Measurements from ENCODE around the gene ABHD18.
A peak's percentile ranks its signal among the peaks of the same experiment; 100 is the strongest.
"Not testable (repeated sequence)": the region's sequence is repeated elsewhere in the genome, so short reads cannot be mapped to it uniquely, and the experiment has no call there.

Gene ABHD18

GRCh38 chr4:127965062-127965802, at the start of gene ABHD18, which contains the start of gene MFSD8:
Gene ABHD18, plus strand, starts transcription at chr4:127965406. Its CDS starts 17,550 bp downstream, at chr4:127982956.
Gene MFSD8, minus strand, starts transcription at chr4:127965173. Its CDS starts 40 bp downstream, at chr4:127965133.
- peak; percentile 94 for DNase-seq (ENCODE audit: low spot score)

- DNase-seq (ENCODE audit: low spot score): no peak
Observed at GRCh38 chr4:127916512-127916911, 48.7 kb upstream of the ABHD18 start.

DNA sequence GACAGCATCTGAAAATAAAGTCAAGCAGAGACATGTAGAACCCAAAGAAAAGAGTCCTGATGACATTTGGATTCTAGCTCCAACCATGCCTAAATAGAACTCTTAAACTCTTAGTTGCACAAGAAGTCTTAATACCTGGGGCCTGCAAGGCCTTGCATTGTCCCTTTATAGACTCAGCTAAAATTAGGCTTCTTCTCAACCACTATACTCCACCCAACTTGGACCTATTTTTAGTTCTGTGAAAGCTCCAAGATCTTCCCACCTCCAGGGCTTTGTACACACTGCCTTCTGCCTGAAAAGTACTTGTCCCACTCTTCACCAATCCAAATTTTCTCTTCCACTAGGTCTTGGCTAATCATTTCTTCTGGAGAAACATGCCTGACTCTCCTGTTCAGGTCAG, 48.1 kb upstream of the ABHD18 start:
- no peak for DNase-seq (ENCODE audit: low spot score)

GRCh38 chr4:127920521-127920920, 44.7 kb upstream of the ABHD18 start:
- no peak for DNase-seq (ENCODE audit: low spot score)

DNA sequence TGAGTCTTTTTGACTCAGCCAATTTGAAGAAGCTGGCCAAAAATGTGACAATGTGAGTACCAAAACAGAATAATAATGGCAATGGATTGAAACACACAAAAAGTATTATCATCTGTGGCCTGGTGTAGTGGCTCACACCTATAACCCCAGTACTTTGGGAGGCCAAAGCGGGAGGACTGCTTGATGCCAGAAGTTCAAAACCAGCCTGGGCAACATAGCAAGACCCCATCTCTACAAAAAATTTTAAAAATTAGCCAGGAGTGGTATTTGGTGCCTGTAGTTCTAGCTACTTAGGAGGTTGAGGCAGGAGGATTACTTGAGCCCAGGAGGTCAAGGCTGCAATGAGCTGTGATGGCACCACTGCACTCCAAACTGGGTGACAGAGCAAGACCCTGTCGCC, 43.0 kb upstream of the ABHD18 start:
- DNase-seq (ENCODE audit: low spot score): no peak

- DNase-seq (ENCODE audit: low spot score): not testable (repeated sequence)
Observed at GRCh38 chr4:127925720-127926119, 39.5 kb upstream of the ABHD18 start.

DNA sequence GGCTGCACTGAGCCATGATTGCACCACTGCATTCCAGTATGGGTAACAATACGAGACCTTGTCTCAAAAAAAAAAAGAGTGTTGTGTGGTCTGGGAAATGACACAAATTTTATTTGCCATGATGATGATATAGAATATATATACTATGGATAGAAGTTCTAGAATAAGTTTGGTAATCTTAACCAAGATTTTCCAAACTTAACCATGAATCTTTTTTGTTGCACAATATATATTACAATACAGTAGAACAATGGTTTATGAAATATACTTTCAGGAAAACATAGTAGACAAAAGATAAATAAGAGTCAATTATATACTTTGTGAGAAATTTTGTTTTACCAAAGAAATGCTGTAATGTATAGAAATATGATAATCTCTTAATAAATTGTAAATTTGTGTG, 35.0 kb upstream of the ABHD18 start:
- no peak for DNase-seq (ENCODE audit: low spot score)

DNA sequence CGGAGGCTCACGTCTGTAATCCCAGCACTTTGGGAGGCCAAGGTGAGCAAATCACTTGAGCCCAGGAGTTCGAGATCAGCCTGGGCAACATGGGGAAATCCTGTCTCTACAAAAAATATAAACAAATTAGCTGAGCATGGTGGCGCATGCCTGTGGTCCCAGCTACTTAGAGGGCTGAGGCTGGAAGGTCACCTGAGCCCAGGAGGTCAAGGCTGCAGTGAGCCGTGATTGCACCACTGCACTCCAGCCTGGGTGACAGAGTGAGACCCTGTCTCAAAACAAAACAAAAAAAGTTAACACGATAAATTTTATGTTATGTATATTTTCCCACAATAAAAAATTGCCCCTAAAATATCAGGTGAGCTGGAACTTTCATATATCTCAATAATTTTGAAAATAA, 33.4 kb upstream of the ABHD18 start:
- DNase-seq (ENCODE audit: low spot score): not testable (repeated sequence)

DNA sequence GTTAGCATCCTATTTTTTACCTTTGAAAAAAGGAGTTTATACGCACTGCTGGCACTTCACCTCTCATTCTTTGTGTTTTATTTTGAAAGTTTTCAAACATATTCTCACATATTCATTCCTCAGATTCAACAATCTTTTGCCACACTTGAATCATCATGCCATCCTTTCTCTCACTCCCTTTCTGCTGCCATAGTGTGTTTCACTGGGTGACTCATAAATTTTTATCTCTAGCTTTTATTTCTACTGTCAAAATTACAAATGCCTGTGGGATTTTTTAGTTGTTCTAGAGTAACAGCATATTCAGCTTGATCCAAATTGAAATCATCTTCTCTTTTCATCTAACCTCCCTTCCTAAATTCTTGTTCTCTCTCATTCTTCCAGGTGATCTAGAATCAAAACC, 28.2 kb upstream of the ABHD18 start:
- DNase-seq (ENCODE audit: low spot score): no peak

DNA sequence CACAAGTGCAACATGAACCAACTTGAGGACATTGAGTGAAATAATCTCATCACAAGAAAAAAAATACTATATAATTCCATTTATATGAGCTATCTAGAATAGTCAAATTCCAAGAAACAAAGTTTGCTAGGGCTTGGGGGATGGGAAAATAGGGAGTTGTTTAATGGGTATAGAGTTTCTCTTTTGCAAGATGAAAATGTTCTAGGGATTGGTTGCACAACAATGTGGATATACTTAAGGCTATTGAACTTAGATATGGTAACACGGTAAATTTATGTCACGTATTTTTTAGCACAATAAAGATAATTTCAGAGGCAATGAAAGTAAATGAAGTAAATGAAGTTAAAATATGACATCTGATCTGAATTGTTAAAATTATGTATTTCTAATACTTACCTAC, 8.1 kb upstream of the ABHD18 start:
- no peak for DNase-seq (ENCODE audit: low spot score)

- no peak for DNase-seq (ENCODE audit: low spot score)
Observed at GRCh38 chr4:127959794-127960193, 5.4 kb upstream of the ABHD18 start.

DNA sequence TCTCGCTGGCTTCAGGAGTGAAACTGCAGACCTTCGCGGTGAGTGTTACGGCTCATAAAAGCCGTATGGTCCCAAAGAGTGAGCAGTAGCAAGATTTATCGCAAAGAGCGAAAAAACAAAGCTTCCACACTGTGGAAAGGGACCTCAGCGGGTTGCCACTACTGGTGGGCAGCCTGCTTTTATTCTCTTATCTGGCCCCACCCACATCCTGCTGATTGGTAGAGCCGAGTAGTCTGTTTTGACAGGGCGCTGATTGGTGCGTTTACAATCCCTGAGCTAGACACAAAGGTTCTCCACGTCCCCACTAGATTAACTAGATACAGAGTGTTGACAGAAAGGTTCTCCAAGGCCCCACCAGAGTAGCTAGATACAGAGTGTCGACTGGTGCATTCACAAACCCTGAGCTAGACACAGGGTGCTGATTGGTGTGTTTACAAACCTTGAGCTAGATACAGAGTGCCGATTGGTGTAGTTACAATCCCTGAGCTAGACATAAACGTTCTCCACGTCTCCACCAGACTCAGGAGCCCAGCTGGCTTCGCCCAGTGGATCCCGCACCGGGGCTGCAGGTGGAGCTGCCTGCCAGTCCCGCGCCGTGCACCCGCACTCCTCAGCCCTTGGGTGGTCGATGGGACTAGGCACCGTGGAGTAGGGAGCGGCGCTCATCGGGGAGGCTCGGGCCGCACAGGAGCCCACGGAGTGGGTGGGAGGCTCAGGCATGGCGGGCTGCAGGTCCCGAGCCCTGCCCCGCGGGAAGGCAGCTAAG, 1.4 kb upstream of the ABHD18 start:
- not testable (repeated sequence) for DNase-seq (ENCODE audit: low spot score)

- DNase-seq (ENCODE audit: low spot score): not testable (repeated sequence)
Observed at GRCh38 chr4:127964426-127965061, 662 bp upstream of the ABHD18 start.

DNA sequence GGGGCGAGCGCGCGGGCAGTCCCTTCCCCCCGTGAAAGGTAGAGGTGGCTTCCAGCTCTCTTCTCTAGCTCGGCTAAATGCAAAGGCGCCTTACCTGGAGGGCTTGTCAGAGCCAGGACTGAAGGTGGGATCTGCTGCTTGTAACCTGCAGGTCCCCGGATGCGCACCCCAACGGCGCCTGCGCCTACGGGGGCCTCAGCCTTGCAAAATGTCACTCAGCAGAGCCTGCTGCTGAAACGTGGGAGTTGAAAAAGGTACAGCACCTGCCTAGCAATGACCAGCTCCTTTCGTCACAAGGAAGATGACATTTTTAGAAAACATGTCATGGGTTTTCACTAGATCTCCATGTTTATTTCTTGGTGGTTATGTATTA, 583 bp downstream of the ABHD18 start:
- DNase-seq (ENCODE audit: low spot score): peak; percentile 35

- no peak for DNase-seq (ENCODE audit: low spot score)
Observed at GRCh38 chr4:127967141-127967775, 2.1 kb downstream of the ABHD18 start.

DNA sequence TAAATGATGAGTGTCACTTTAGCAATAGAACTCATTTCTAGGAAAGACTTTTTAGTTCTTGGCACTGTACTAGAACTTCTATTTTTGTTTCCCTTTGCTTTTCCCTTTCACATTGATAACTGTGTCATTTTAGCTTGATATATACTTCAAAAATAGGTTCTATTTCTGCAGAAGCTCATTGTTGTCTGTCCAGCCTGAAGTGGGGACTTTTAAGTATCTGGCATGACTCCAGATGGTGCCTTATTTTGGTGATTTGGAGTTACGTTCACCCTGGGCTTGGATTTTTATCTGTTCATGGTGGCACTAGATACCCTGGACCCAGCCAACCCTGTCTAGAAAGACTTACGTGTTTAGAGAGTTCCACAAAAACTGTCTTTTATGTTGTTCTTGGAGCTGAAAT, 3.4 kb downstream of the ABHD18 start:
- DNase-seq (ENCODE audit: low spot score): no peak

DNA sequence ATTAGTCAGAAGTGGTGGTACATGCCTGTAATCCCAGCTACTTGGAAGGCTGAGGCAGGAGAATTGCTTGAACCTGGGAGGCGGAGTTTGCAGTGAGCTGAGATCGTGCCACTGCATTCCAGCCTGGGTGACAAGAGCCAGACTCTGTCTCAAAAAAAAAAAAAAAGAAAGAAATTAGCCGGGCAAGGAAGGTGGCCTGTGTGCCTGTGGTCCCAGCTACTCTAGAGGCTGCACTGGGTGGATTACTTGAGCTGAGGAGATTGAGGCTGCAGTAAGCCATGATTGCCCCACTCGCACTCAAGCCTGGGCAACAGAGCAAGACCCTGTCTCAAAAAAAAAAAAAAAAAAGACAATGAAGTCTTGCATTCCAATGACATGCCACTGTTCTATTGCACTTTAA, 5.7 kb downstream of the ABHD18 start:
- DNase-seq (ENCODE audit: low spot score): not testable (repeated sequence)

DNA sequence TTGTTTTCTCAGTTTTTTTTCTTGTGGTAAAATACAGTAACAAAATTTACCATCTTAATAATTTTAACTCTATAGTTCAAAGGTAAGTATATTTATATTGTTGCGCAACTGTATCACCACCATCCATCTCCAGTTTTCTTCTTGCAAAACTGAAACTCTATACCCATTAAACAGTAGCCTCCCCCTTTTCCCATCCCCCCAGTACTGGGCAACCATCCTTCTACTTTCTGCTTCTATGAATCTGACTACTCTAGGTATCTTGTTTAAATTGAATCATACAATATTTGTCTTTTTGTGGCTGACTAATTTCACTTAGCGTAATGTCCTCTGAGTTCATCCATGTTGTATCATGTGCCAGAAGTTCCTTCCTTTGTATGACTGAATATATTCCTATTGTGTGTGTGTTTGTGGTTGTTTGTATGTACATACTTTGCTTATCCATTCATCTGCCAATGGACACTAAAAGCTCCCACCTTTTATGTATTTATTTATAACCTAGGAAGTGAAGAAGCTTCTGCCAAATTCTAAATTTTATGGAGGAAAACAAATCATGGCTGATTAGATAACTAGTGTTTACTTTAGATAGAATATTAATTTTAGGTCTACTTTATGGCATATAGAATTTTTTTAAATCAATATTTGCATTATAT, 10.0 kb downstream of the ABHD18 start:
- DNase-seq (ENCODE audit: low spot score): no peak

- no peak for DNase-seq (ENCODE audit: low spot score)
Observed at GRCh38 chr4:127978930-127979329, 13.7 kb downstream of the ABHD18 start.

- no peak for DNase-seq (ENCODE audit: low spot score)
Observed at GRCh38 chr4:127982445-127982844, 17.2 kb downstream of the ABHD18 start.

GRCh38 chr4:127985989-127986388, 20.8 kb downstream of the ABHD18 start:
- no peak for DNase-seq (ENCODE audit: low spot score)

DNA sequence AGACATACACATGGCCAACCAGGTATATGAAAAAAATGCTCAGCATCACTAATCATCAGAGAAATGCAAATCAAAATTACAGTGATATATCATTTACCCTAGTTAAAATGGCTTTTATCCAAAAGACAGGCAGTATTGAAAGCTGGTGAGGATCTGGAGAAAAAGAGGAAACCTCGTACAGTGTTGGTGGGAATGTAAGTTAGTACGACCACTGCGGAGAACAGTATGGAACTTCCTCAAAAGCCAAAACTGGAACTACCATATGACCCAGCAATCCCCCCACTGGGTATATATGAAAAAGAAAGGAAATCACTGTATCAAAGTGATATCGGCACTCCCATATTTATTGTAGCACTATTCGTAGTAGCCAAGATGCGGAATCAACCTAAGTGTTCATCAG, 23.4 kb downstream of the ABHD18 start:
- no peak for DNase-seq (ENCODE audit: low spot score)

All from pons (tissue), 1 donor.